GM12892 (cell line): Measurements from ENCODE around the gene PLA2G2F.

Experiments
- POLR2A ChIP-seq: IDR thresholded peaks from 2 replicates; pipeline ENCODE4 v1.6.1; 2011; ENCODE audit warnings: low read depth, low read length, control low read depth
- POLR2AphosphoS5 ChIP-seq: IDR thresholded peaks from 2 replicates; pipeline ENCODE4 v1.6.1; 2011; ENCODE audit warnings: low read depth, low read length, control low read depth
- TAF1 ChIP-seq: IDR thresholded peaks from 2 replicates; pipeline ENCODE4 v1.6.1; 2011; ENCODE audit warnings: low read depth, mild to moderate bottlenecking, control low read depth, low read length, borderline replicate concordance

- TF ChIP-seq POLR2AphosphoS5 (no peak), TAF1 (no peak), POLR2A (no peak)
Observed at GRCh38 chr1:20137055-20137454, 2.1 kb upstream of the PLA2G2F start.
